Measurements from ENCODE around the gene CALML3. TPM values are rescaled to one million over a fixed set of nuclear protein-coding genes. Genes with fewer than 3 reads are reported as not detected.

Gene CALML3
- total and polyA plus RNA-seq, 2 of the 8 experiments (the other 6 are each of a cell fraction or from before 2014, with no cell fraction given), result not detected

- ChIA-PET POLR2A (ENCODE audit: partially characterized antibody) (interaction anchor here (1.2 kb wide), 1 partner anchor 9 kb away, joined by 4 read pairs; no protein-coding TSS in a partner anchor), CTCF (ENCODE audit: partially characterized antibody) (interaction anchor here (0.7 kb wide), 1 partner anchor 35 kb away, joined by 3 read pairs; no protein-coding TSS in a partner anchor)
- H3K9ac ChIP-seq (replicated peaks in 1 of 4; ENCODE audit: extremely low read depth in 1 of 4, low read depth in 3 of 4, low read length in 3 of 4), result no peak overlapping the region
Observed at GRCh38 chr10:5545426-5545777, 20.6 kb downstream of the CALML3 start.

More at GRCh38 chr10:5545426-5545777, 20.6 kb downstream of the CALML3 start:
- no peak for FAIRE-seq
- no peak for DNase-seq (ENCODE audit: low read depth in 1 of 2, low spot score in 2 of 2)
- Histone ChIP-seq H3K27ac (ENCODE audit: low read depth, low read length) (no peak overlapping the region), H3K27me3 (replicated peaks in 1 of 4; ENCODE audit: control insufficient read depth in 3 of 4, extremely low read depth in 1 of 4, insufficient read depth in 3 of 4, low read length in 3 of 4) (no peaks in the 10 kb centered on the region), H2BK12ac (ENCODE audit: low read depth, low read length) (no peak overlapping the region), H2AFZ (ENCODE audit: low read length) (no peak overlapping the region), H3K23me2 (ENCODE audit: low read depth, low read length) (no peaks in the 10 kb centered on the region), H4K5ac (ENCODE audit: insufficient read length, low read depth, low read length) (no peak overlapping the region), H2BK5ac (ENCODE audit: low read depth, low read length) (no peak overlapping the region), H3K4me2 (ENCODE audit: insufficient read depth in 1 of 2, low read depth in 2 of 2, low read length in 2 of 2) (no peak overlapping the region), H4K8ac (ENCODE audit: extremely low read depth, insufficient read depth, low read length) (no peak overlapping the region), H3K4me3 (ENCODE audit: extremely low read depth in 1 of 4, insufficient read depth in 2 of 4, low read depth in 3 of 4, low read length in 4 of 4) (no peak overlapping the region), H3K23ac (ENCODE audit: insufficient read length) (no peak overlapping the region), H3K56ac (replicated peaks; ENCODE audit: insufficient read length, low read depth, low read length) (no peak overlapping the region), H2BK20ac (ENCODE audit: low read length) (no peak overlapping the region), H2BK15ac (ENCODE audit: low read length) (no peak overlapping the region), H3K4ac (replicated peaks; ENCODE audit: insufficient read length, low read depth, low read length) (no peak overlapping the region), H3K79me1 (ENCODE audit: low read depth, low read length) (no peaks in the 10 kb centered on the region), H3K36me3 (ENCODE audit: control insufficient read depth in 2 of 4, insufficient read depth in 4 of 4, low read length in 3 of 4) (no peaks in the 10 kb centered on the region), H3K79me2 (ENCODE audit: control insufficient read depth in 1 of 2, insufficient read depth in 2 of 2, low read length in 2 of 2) (no peaks in the 10 kb centered on the region), H3K18ac (ENCODE audit: extremely low read depth, low read length) (no peak overlapping the region), H3K9me3 (ENCODE audit: insufficient read depth in 2 of 2, low read depth in 1 of 2, low read length in 1 of 2) (peaks cover 5 to 12% of the 10 kb centered on the region in 2 experiments; a peak in 2 of 4 replicates), H3K4me1 (replicated peaks in 1 of 4; ENCODE audit: control insufficient read depth in 3 of 4, insufficient read depth in 4 of 4, low read length in 3 of 4) (peaks cover 0 to 3% (median 0%) of the 10 kb centered on the region in 4 experiments; a peak in 1 of 7 replicates), H2BK120ac (replicated peaks; ENCODE audit: low read depth, low read length) (no peak overlapping the region), H3K14ac (ENCODE audit: insufficient read length) (no peak overlapping the region), H2AK5ac (ENCODE audit: low read depth, low read length) (no peak overlapping the region), H4K20me1 (replicated peaks in 1 of 2; ENCODE audit: control insufficient read depth in 1 of 2, insufficient read depth in 2 of 2, low read length in 2 of 2) (no peaks in the 10 kb centered on the region), H4K91ac (replicated peaks; ENCODE audit: insufficient read length, low read length) (no peak overlapping the region)
- TF ChIP-seq PHF8 (conservative IDR thresholded peaks at IDR 0.05; ENCODE audit: low read depth, low read length) (no peak), SUZ12 (IDR thresholded peaks at IDR 0.05; ENCODE audit: low read length) (no peak)
- 91% methylated on average over 2 of the region's 2 CpGs; no CpG with 5 or more reads in 1 of the 2 experiments for WGBS, 2 experiments (ENCODE audit: extremely low coverage in 1 of 2, insufficient coverage in 1 of 2, insufficient read length in 1 of 2, insufficient replicate concordance in 2 of 2, low coverage in 1 of 2, low lambda C conversion rate in 2 of 2, missing lambda C conversion rate in 1 of 2)

Measured in H1 (cell line).